DND-41 (cell line): ENCODE data around the gene DLGAP4.

ENCODE experiments used
- CTCF ChIP-seq: IDR thresholded peaks from 2 replicates; pipeline ENCODE4 v1.5.1; 2012; ENCODE audit warnings: borderline replicate concordance, low read length, moderate library complexity, mild to moderate bottlenecking; ENCODE audit not compliant: poor library complexity, severe bottlenecking; ENCODE audit errors: extremely low read depth
- EZH2 ChIP-seq: IDR thresholded peaks from 3 replicates; pipeline ENCODE4 v1.6.1; 2012; ENCODE audit warnings: borderline replicate concordance, low read depth, mild to moderate bottlenecking, moderate library complexity, low read length, inconsistent platforms; ENCODE audit not compliant: severe bottlenecking

DNA sequence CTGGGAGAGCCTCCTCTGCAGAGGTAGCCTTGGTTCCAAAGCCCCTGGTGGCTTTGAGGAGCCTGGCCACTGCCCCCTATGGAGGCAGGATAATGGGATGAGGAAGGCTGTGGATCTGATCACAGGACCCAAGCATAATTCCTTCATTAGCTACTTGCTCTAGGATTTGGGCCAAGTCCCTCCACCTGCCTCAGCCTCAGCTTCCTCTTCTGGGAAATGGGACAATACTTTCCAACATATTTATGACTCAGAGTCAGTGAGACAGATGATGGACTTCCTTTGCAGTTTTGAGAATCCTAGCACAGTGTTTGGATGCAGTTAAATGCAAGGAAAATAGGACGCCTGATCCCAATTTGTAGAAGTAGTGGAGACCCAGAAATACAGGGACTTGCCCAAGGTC is 171.3 kb downstream of the DLGAP4 start:
- TF ChIP-seq CTCF (no peak), EZH2 (no peak)
